Left cardiac atrium (tissue), 4 donors: Measurements from ENCODE around the gene SNAP91. TPM values are rescaled to one million over a fixed set of nuclear protein-coding genes. Genes with fewer than 3 reads are reported as not detected.
"Not testable (repeated sequence)": the region's sequence is repeated elsewhere in the genome, so short reads cannot be mapped to it uniquely, and the experiment has no call there.

ENCODE experiments used
- ATAC-seq, 2 donors: fragments of 200-7000 bp; cut with Tn5 transposase; one replicate each; pipeline ENCODE4 v1.9.1; 2020; ENCODE audit warnings: mild to moderate bottlenecking in 2 of 2, moderate library complexity in 2 of 2
- DNase-seq: peaks from one replicate; pipeline ENCODE4 v3.0.0-alpha.2; 2020
- intact Hi-C, 2 donors: fragments of 100-400 bp; cut with DNase I; formaldehyde crosslinking; loops; one replicate each; pipeline versions ENCODE4 v1.14.1 to v1.15.1; 2022 to 2023
- total RNA-seq, 2 donors: library from RNA; stranded (reverse); fragmentation: NEBNext Ultra II Directional; extraction: Animal tissue kit (Norgen Biotek cat#: 25700); gene quantifications; one replicate each; pipeline ENCODE4 v1.2.1, GENCODE V29; 2021
- donor health status: DM: no; HTN: yes; CAD: no.
- donor health status: DM: no; HTN: yes; CAD: no; lungs with severe emphysema.
- donor health status: DM: yes; HTN: yes; CAD: no.
- donor health status: Dilated cardiomyopathy.

SNAP91 gene
- total RNA-seq, 2 donors from 2014 or later = 0.52 TPM; not detected in 1

GRCh38 chr6:83556871-83557270, 152.0 kb downstream of the SNAP91 start:
- DNase-seq = no peak
- no peak for ATAC-seq
- intact Hi-C loops = no loop called here

DNA sequence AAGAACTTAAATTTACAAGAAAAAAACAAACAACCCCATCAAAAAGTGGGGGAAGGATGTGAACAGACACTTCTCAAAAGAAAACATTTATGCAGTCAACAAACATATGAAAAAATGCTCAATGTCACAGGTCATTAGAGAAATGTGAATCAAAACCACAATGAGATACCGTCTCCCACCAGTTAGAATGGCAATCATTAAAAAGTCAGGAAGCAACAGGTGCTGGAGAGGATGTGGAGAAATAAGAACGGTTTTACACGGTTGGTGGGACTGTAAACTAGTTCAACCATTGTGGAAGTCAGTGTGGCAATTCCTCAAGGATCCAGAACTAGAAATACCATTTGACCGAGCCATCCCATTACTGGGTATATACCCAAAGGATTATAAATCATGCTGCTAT, 157.2 kb downstream of the SNAP91 start:
- not testable (repeated sequence) for ATAC-seq

DNA sequence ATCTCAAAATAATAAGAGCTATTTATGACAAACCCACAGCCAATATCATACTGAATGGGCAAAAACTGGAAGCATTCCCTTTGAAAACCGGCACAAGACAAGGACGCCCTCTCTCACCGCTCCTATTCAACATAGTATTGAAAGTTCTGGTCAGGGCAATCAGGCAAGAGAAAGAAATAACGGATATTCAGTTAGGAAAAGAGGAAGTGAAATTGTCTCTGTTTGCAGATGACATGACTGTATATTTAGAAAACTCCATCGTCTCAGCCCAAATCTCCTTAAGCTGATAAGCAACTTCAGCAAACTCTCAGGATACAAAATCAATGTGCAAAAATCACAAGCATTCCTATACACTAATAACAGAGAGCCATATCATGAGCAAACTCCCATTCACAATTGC, 158.4 kb downstream of the SNAP91 start:
- DNase-seq, intact Hi-C loops, ATAC-seq: not testable (repeated sequence)

More for the DNA sequence above, 157.2 kb downstream of the SNAP91 start:
- intact Hi-C loops, DNase-seq: not testable (repeated sequence)

DNA sequence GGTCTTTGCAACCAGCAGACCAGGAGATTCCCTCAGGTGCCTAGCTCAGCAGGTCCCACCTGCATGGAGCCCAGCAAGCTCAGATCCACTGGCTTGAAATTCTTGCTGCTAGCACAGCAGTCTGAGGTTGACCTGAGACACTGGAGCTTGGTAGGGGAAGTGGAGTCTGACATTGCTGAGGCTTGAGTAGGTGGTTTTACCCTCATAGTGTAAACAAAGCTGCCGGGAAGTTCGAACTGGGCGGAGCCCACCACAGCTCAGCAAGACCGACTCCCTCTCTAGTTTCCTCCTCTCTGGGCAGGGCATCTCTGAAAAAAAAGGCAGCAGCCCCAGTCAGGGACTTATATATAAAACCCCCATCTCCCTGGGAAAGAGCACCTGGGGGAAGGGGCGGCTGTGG, 162.3 kb downstream of the SNAP91 start:
- DNase-seq (no peak), ATAC-seq (no peak)
- intact Hi-C loops = no loop called here

GRCh38 chr6:83539678-83540077, 169.2 kb downstream of the SNAP91 start:
- intact Hi-C loops = no loop called here
- DNase-seq = no peak
- no peak for ATAC-seq

- intact Hi-C loops = no loop called here
- DNase-seq = no peak
- no peak for ATAC-seq
Measured at GRCh38 chr6:83536647-83537589, 172.0 kb downstream of the SNAP91 start.

DNA sequence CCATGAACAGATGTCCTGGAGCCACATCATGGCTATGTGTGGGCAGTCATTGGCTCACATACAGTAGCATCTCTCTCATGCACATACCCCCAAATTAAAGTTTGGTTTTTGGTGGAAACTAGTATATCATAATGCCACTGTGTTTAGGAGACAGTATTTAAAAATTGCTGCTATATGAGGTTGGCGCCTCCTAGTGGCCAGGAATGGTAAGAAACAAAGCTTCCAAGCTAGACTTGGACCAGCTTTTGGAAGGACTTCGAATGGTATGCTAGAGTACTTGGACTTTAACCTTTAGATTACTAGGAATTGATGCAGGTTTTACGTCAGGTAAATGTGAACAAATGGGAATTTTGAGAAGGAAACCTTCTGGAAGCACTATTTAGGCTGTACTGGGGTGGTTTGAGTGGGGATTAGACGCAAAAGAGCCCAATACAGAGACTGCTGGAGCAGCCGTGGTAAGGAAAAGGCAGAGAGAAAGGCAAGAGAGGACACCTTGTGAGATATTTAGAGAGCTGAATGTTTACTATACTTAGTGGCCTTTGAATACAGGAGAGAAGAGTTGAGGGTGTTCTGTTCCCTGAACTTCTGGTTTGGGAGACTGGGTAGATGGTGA, 172.8 kb downstream of the SNAP91 start:
- intact Hi-C loops = no loop called here
- peak; percentile 26 for DNase-seq
- no peak for ATAC-seq

- ATAC-seq (peak in 1 of 2 donors; percentile 23), DNase-seq (no peak)
- intact Hi-C loops = loop anchor here (5.0 to 10.0 kb wide), 2 partner anchors 102 to 444 kb away; no protein-coding TSS in a partner anchor
Measured at GRCh38 chr6:83518816-83519480, 190.0 kb downstream of the SNAP91 start.

DNA sequence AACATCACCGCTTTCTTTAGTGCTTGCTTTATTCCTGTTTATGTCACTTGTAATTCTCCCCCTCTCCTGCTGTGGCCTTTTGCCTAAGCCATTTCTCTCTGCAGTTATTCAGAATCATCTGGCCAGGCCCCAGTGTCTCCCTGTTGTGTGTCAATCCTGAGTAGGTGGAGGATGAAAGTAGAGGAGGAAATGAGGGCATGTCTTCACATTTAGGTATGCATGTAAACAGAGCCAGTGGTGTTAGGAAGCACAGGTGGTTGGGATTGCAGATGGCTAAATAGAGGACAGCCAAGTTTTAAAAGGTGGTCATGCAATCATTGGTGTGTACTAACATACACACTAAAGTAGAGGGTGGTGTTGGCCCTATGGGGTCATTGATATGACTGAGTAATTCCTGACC, 191.4 kb downstream of the SNAP91 start:
- ATAC-seq = no peak
- no peak for DNase-seq
- intact Hi-C loops = loop anchor here (5.0 to 10.0 kb wide), 2 partner anchors 100 to 443 kb away; no protein-coding TSS in a partner anchor

DNA sequence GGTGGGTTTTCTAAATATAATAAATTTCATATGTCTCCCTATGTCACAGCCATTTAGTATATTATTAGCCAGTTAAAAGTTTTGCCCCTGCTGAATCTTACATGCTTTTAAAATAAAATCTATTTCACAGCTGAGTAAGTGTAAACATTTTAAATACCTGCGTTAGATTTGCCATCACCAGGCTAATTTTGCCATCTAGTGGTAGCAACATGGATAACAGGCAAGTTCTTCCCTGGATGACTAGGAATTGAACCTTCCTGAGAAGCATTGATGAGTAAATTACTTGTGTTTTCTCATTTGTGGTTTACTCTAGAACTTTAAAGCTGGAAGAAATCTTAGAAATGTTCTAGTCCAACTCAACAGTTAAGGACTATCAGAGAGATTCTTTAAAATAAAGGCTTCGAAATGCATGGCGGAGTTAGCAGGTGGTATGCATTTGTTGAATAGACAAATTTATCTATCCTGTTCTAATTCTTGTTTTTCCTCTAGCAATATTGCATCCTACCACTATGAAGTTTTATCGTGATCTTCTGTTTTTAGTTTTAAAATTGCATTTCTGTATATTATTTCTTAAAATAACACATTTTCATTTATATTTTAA, 193.9 kb downstream of the SNAP91 start:
- intact Hi-C loops = loop anchor here (2.0 to 10.0 kb wide), 4 partner anchors 98 to 440 kb away; no protein-coding TSS in a partner anchor
- ATAC-seq (no peak), DNase-seq (no peak)

DNA sequence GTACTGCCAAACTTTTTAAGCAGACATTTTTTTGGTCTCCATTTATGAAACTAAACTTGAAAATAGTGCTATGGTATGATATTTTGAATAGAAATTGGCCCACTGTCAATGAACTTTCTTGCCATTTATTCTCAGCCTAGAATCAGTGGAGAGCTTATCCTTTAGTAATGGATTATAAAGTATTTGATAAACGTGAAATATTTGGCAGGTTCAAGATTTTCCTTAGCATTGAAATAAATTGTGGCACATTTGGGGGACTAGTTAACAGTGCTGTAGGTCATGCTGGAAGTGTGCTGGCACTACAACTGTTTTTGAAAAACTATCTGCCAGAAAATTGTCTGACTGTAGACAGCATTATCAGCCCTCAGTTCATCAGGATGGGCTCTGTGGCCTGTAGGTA, 194.4 kb downstream of the SNAP91 start:
- intact Hi-C loops = loop anchor here (2.0 to 10.0 kb wide), 3 partner anchors 292 to 440 kb away; no protein-coding TSS in a partner anchor
- ATAC-seq (no peak), DNase-seq (no peak)

- ATAC-seq (peak; percentile 90 to 94), DNase-seq (peak; percentile 59)
- intact Hi-C loops = loop anchor here (2.0 to 10.0 kb wide), 3 partner anchors 93 to 437 kb away; no protein-coding TSS in a partner anchor
Measured at GRCh38 chr6:83511901-83512681, 196.8 kb downstream of the SNAP91 start, which contains the start of gene PRSS35. Gene PRSS35 (plus strand): TSS chr6:83512534. CDS start chr6:83523442, 10,908 bp downstream.

DNA sequence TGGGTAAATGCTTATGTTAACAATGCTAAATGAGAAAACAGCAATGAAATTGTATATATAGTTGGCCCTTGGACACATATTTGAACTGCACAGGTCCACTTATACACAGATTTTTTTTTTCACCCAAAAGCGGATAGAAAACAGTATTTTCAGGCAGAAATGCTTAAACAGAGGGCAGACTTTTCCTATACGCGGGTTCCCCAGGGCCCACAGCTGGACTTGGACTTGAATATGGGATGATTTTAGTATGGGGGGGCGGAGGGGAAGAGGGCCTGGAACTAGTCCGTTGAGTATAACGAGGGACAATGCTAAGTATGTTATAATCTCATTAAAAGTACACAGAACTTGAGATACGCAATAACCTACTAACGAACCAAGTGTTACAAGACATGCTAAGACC, 197.6 kb downstream of the SNAP91 start:
- intact Hi-C loops = loop anchor here (5.0 to 10.0 kb wide), 2 partner anchors 289 to 436 kb away; no protein-coding TSS in a partner anchor
- no peak for ATAC-seq

GRCh38 chr6:83510791-83511190, 198.1 kb downstream of the SNAP91 start:
- intact Hi-C loops = loop anchor here (5.0 to 10.0 kb wide), 2 partner anchors 288 to 436 kb away; no protein-coding TSS in a partner anchor
- no peak for ATAC-seq
- DNase-seq = no peak

More for the DNA sequence above, 197.6 kb downstream of the SNAP91 start:
- DNase-seq = no peak

DNA sequence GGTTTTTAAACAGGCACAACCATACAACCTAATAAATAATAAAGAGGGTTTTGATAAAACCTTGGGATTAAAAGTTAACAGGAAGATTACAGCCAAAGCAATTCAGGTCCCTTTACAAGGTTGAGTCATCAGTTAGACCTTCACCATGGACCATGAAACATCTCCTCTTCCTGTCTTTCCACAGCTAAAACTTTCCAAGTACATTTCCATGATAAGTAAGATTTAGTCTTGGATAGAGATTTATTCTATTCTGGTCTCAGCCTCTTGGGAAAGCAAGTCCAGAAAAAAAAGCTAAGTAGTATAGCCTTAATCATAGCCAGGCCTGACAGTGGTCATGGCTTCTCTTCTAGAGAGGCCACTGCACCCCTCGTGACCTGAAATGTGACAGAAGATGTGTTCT, 199.5 kb downstream of the SNAP91 start:
- ATAC-seq (no peak), DNase-seq (no peak)
- intact Hi-C loops = no loop called here

- ATAC-seq = peak; percentile 78 to 84
- intact Hi-C loops = no loop called here
- peak; percentile 24 for DNase-seq
Measured at GRCh38 chr6:83505356-83505755, 203.5 kb downstream of the SNAP91 start.
